Activated naive CD4-positive, alpha-beta T cell treated with anti-CD3 and anti-CD28 coated beads, Interleukin-2, amount 10 ng/mL, durations not matched to agents 7 days and 5 days (primary cell): ENCODE results near the gene ZNF81.
"Not testable (repeated sequence)": the region's sequence is repeated elsewhere in the genome, so short reads cannot be mapped to it uniquely, and the experiment has no call there.

Experiments used
- CTCF ChIA-PET: fragments of 350-600 bp; sonication (Branson Sonifier 250); formaldehyde crosslinking; loops from one replicate; lab custom pipeline; 2021; ENCODE audit warnings: antibody characterized with exemption; lab: Charles Lee
- DNase-seq: peaks from one replicate; pipeline ENCODE4 v3.0.0-alpha.2; 2020
- H3K27ac Mint-ChIP-seq: one replicate; pipeline ENCODE4 v1.8.0; 2021; ENCODE audit warnings: mild to moderate bottlenecking, moderate library complexity, mixed read lengths
- H3K27me3 Mint-ChIP-seq: one replicate; pipeline ENCODE4 v1.8.0; 2021; ENCODE audit warnings: mild to moderate bottlenecking, mixed read lengths
- H3K36me3 Mint-ChIP-seq: one replicate; pipeline ENCODE4 v1.8.0; 2021; ENCODE audit warnings: mixed read lengths
- H3K4me1 Mint-ChIP-seq: one replicate; pipeline ENCODE4 v1.8.0; 2021; ENCODE audit warnings: mixed read lengths
- H3K4me3 Mint-ChIP-seq: one replicate; pipeline ENCODE4 v1.8.0; 2021; ENCODE audit warnings: mild to moderate bottlenecking, moderate library complexity, mixed read lengths
- H3K9me3 Mint-ChIP-seq: one replicate; pipeline ENCODE4 v1.8.0; 2021; ENCODE audit warnings: mixed read lengths

The ZNF81 gene

DNA sequence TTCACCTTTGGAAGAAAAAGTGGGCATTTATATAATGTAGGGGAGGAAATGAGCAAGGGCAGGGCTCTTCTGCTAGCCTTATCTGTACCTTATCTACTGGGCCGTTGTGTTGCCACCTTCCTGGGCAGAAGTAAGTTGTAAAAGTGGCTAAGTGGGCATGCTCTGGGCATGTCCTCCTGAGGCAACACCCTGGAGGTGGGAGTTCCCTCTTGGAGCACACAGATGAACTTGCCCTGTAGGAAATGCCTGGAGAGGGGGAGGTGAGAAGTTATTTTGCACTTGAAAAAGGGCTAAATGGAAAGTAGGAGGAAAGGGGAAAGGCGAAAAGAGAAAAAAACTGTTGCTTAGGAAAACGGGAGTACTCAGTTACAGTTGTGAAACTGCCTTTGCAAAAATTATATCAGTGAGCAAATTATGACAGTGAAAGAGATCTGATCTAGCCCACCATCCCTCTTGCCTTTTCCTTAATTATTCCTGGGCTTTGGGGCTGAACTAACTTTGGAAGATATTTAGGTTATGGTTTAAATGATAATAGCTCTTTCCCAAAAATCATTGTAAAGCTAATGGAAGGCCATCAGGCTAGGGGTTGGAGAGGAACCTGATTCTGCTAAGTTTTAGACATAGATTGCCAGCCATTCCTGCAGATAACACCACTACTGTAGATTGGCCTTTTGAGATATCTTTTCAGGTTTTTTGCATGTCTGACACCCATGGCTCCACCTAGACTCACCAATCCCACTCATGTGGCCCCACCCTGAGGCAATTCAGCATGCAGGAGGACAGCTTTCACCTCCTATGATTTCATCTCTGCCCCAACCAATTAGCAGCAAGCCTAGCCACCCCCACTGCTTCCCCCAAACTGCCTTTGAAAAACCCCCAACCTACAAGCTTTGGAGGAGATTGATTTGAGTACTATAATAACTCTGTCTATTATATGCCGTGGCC, 20.5 kb upstream of the ZNF81 start:
- CTCF ChIA-PET = no interaction called here
- peak overlapping the region; percentile 58 for H3K27ac Mint-ChIP-seq

DNA sequence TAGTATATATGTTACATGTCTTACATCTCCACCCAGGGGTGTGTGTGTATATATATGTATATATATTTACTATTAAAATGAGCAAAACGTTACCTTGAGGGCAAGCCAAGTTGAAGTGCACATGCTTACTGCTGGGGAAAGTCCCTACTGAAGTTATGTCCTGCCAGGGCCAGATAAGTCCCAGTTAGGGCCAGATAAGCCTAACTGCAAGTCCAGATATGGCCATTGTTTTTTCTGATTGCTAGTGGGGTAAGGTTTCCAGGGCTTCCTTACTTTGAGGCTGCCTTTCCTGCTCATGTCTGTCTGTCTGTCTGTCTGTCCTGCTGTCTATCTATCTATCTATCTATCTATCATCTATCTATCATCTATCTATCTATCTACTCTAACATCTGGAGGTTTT, 19.3 kb upstream of the ZNF81 start:
- H3K36me3 Mint-ChIP-seq = no peaks in the 10 kb centered on the region
- H3K4me1 Mint-ChIP-seq = peaks cover 9% of the 10 kb centered on the region
- CTCF ChIA-PET = no interaction called here
- peaks cover 2% of the 10 kb centered on the region for H3K9me3 Mint-ChIP-seq
- no peak overlapping the region for H3K27ac Mint-ChIP-seq
- no peaks in the 10 kb centered on the region for H3K27me3 Mint-ChIP-seq
- H3K4me3 Mint-ChIP-seq = no peak overlapping the region
- no peak for DNase-seq

More for the DNA sequence above, 20.5 kb upstream of the ZNF81 start:
- H3K9me3 Mint-ChIP-seq = peaks cover 2% of the 10 kb centered on the region
- no peaks in the 10 kb centered on the region for H3K36me3 Mint-ChIP-seq
- no peak overlapping the region for H3K4me3 Mint-ChIP-seq
- no peaks in the 10 kb centered on the region for H3K27me3 Mint-ChIP-seq
- no peak for DNase-seq
- H3K4me1 Mint-ChIP-seq = peaks cover 9% of the 10 kb centered on the region

DNA sequence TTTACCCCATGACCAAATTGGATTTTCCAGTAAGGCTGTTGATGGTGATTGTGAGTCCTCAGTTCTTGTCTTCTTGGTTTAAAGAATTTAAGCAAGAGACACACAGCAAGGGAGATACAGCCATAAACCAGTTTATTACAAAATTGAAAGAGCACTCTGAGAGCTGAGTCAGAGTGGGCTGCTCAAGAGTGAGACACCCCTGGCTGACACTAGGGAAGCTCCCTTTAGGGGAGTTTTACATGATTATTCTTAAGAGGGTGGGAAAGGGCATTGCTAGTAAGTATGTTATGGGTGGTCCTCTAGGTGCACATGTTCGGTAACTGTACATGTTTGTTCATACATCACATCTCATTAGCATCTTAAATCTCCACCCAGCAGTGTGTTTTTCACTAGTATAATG, 18.8 kb upstream of the ZNF81 start:
- peaks cover 13% of the 10 kb centered on the region for H3K4me1 Mint-ChIP-seq
- H3K27me3 Mint-ChIP-seq = no peaks in the 10 kb centered on the region
- no peak for DNase-seq
- no peak overlapping the region for H3K4me3 Mint-ChIP-seq
- CTCF ChIA-PET = no interaction called here
- H3K36me3 Mint-ChIP-seq = no peaks in the 10 kb centered on the region
- no peak overlapping the region for H3K27ac Mint-ChIP-seq
- H3K9me3 Mint-ChIP-seq = peaks cover 2% of the 10 kb centered on the region

DNA sequence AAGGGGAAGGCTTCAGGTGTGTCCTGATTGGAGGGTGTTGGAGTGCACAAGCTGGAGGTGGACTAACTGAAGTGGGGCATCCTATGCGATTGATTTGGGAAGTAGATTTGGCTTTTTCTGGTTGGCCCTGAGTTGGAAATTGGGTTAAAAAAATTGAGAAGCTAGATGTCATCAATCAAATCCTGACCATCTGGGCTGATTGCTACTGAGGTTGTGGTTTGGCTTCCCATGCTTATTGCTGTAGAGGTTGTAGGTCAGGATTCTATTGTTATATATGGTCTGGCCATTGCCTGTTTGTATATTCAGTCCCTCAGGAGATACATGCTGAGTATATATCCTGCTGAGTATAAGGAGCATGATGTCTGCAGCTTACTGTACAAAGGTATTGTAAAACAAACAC, 7.7 kb upstream of the ZNF81 start:
- Mint-ChIP-seq H3K27me3 (no peaks in the 10 kb centered on the region), H3K9me3 (no peaks in the 10 kb centered on the region), H3K4me1 (no peaks in the 10 kb centered on the region), H3K27ac (no peak overlapping the region), H3K4me3 (no peak overlapping the region), H3K36me3 (no peaks in the 10 kb centered on the region)
- CTCF ChIA-PET = interaction anchor here (4.2 kb wide), 1 partner anchor 198 kb away, joined by 27 read pairs; no protein-coding TSS in a partner anchor
- no peak for DNase-seq

DNA sequence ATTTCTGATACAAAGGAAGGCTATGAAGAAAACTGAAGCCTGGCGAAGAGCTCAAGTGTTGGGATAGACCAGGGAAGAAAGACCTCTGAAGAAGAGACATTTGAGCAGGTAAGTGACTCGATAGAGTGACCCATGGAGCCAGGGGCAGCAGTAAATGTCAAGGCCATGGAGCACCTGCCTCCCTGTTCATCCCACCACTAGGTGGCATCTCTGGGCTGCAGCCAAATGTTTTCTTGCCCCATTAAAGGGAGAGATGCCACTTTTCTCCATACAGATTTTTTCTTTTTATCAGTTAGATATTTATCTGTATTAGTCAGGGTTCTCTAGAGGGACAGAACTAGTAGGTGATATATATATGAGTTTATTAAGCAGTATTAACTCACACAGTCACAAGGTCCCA, 4.9 kb upstream of the ZNF81 start:
- H3K27ac Mint-ChIP-seq = no peak overlapping the region
- peaks cover 4% of the 10 kb centered on the region for H3K27me3 Mint-ChIP-seq
- H3K9me3 Mint-ChIP-seq = no peaks in the 10 kb centered on the region
- CTCF ChIA-PET = interaction anchor here (1.1 to 4.2 kb wide), 3 partner anchors 22 to 195 kb away, joined by 4 to 27 read pairs (median 5); no protein-coding TSS in a partner anchor
- H3K4me1 Mint-ChIP-seq = peaks cover 11% of the 10 kb centered on the region
- peaks cover 1% of the 10 kb centered on the region for H3K36me3 Mint-ChIP-seq
- H3K4me3 Mint-ChIP-seq = no peak overlapping the region
- peak; percentile 65 for DNase-seq

DNA sequence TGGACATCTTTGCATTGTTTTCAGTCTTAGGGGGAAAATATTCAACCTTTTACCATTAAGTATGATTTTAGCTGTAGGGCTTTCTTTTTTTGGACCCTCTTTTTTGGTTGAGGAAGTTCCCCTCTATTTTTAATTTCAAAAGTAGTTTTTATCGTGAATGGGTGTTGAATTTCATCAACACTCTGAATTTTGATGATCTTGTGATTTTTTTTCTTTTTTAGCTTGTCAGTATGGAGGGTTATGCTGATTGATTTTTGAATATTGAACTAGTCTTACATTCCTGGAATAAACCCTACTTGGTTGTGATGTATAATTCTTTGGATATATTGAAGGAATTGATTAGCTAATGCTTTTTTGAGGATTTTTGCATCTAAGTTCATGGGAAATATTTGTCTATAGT, 1.7 kb downstream of the ZNF81 start:
- Mint-ChIP-seq H3K4me1 (peaks cover 26% of the 10 kb centered on the region), H3K27ac (no peak overlapping the region), H3K4me3 (no peak overlapping the region), H3K36me3 (peaks cover 8% of the 10 kb centered on the region), H3K27me3 (peaks cover 4% of the 10 kb centered on the region), H3K9me3 (no peaks in the 10 kb centered on the region)
- CTCF ChIA-PET = no interaction called here
- DNase-seq = no peak

DNA sequence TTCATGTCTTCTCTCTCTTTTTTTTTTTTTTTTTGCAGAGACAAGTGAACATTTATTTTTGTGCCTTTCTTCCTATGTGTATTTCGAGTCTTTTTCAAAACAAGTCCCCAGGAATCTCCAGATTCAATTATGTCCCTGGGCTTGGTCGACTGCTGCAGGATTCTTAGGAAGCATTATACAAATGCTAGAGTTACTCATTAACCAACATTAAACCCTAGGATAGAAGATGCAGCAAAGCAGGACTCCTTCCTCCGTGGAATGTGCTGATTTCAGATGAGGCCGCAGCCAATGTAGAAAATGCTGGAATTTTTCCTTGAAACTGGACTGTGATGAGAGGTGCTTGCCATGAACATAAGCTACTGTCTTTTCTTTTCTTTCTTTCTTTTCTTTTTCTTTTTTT, 3.4 kb downstream of the ZNF81 start:
- H3K27ac Mint-ChIP-seq = no peak overlapping the region
- CTCF ChIA-PET = no interaction called here
- no peaks in the 10 kb centered on the region for H3K9me3 Mint-ChIP-seq
- peaks cover 26% of the 10 kb centered on the region for H3K4me1 Mint-ChIP-seq
- no peak for DNase-seq
- H3K36me3 Mint-ChIP-seq = peaks cover 9% of the 10 kb centered on the region
- H3K27me3 Mint-ChIP-seq = peaks cover 4% of the 10 kb centered on the region
- no peak overlapping the region for H3K4me3 Mint-ChIP-seq

DNA sequence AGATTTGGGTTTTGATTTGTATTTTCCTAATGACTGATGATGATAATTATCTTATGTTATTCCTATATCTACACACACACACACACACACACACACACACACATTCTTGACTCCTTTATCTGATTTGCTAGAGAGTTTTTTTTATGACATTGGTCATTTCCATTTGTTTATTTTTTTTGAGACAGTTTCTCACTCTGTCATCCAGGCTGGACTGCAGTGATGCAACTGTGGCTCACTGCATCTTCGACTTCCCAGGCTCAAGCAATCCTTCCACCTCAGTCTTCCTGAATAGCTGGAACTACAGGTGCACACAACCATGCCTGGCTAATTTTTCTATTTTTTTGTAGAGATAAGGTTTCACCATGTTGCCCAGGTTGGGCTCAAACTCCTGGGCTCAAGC, 6.7 kb downstream of the ZNF81 start:
- no peaks in the 10 kb centered on the region for H3K9me3 Mint-ChIP-seq
- peaks cover 17% of the 10 kb centered on the region for H3K36me3 Mint-ChIP-seq
- H3K4me3 Mint-ChIP-seq = no peak overlapping the region
- CTCF ChIA-PET = interaction anchor here (0.8 to 0.9 kb wide), 2 partner anchors 10 to 24 kb away, joined by 3 read pairs; no protein-coding TSS in a partner anchor
- peaks cover 3% of the 10 kb centered on the region for H3K4me1 Mint-ChIP-seq
- H3K27ac Mint-ChIP-seq = no peak overlapping the region
- no peak for DNase-seq
- H3K27me3 Mint-ChIP-seq = no peaks in the 10 kb centered on the region

DNA sequence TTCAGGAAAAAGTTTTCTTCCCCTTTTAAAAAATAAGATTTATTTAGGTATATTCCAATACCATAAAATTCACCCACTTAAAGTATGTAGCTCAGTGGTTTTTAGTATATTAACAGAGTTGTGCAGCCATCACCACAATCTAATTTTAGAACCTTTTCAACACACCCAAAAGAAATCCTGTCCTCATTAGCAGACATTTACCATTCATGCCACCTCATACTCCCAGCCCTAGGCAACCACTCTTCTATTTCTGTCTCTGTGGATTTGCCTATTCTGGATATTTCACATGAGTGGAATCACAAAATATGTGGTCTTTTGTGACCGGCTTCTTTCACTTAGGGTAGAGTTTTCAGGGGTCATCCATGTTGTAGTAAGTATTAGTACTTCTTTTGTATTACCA, 7.4 kb downstream of the ZNF81 start:
- peaks cover 18% of the 10 kb centered on the region for H3K36me3 Mint-ChIP-seq
- H3K4me3 Mint-ChIP-seq = no peak overlapping the region
- no peaks in the 10 kb centered on the region for H3K9me3 Mint-ChIP-seq
- no peaks in the 10 kb centered on the region for H3K4me1 Mint-ChIP-seq
- CTCF ChIA-PET = interaction anchor here (0.8 to 0.9 kb wide), 2 partner anchors 10 to 23 kb away, joined by 3 read pairs; no protein-coding TSS in a partner anchor
- no peak for DNase-seq
- no peaks in the 10 kb centered on the region for H3K27me3 Mint-ChIP-seq
- H3K27ac Mint-ChIP-seq = no peak overlapping the region

DNA sequence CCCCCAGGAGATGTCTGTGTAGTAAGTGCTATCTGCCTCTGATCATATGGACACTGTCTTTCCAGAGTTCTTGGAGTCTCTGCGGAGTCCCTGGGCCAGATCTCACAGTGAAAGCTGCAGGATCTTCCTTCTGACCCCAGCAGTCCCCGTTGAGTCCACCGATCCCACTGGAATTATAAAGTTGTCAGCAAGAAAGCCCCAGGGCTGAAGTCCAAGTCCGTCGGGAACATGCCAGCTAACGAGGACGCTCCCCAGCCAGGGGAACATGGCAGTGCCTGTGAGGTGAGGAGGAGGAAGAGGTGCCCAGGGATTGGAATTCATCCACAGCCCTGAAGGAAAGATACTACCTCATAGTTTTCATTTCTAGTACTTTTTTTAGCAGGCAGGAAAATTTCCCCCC, 9.3 kb downstream of the ZNF81 start:
- Mint-ChIP-seq H3K9me3 (no peaks in the 10 kb centered on the region), H3K4me1 (no peaks in the 10 kb centered on the region), H3K4me3 (no peak overlapping the region), H3K27ac (no peak overlapping the region), H3K27me3 (no peaks in the 10 kb centered on the region), H3K36me3 (peaks cover 20% of the 10 kb centered on the region)
- no peak for DNase-seq
- CTCF ChIA-PET = no interaction called here

DNA sequence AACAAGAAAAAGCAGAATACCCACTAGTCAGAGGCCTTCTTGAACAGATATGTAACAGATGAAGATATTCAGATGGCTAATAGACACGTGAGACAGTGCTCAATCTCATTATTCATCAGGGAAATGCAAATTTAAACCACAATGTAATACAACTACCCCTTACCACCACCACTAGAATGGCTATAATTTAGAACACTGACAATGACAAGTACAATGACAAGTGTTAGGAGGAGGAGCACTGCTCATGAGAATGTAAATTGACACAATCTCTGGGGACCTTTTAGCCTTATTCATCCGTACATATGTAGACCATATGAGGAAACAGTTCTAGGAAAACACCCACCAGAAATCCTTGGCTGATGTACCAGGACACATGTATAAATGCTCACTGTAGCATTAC, 13.1 kb downstream of the ZNF81 start:
- Mint-ChIP-seq H3K27ac (no peak overlapping the region), H3K27me3 (no peaks in the 10 kb centered on the region), H3K4me3 (no peak overlapping the region), H3K9me3 (no peaks in the 10 kb centered on the region), H3K36me3 (peaks cover 27% of the 10 kb centered on the region), H3K4me1 (peaks cover 10% of the 10 kb centered on the region)
- CTCF ChIA-PET = no interaction called here
- DNase-seq = no peak

DNA sequence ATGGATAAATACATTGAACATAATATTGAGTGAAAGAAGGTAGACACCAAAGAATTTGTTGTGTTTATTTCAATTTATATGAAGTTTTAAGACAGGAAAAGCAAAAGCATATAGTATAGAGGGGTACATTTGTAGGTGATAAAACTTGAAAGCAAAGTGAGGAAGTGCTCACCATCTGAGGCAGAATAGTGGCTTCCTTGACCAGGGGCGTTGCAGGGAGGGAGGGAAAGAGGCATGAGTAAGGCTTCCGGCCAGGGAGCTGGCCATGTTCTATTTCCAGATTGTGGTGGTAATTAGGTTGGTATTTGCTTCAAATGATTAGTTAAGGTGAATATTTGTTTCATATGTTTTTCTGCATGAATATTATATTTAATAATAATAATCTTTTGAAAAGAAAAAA, 13.7 kb downstream of the ZNF81 start:
- H3K36me3 Mint-ChIP-seq = peaks cover 27% of the 10 kb centered on the region
- peaks cover 10% of the 10 kb centered on the region for H3K4me1 Mint-ChIP-seq
- H3K9me3 Mint-ChIP-seq, H3K4me3 Mint-ChIP-seq, DNase-seq, H3K27ac Mint-ChIP-seq, CTCF ChIA-PET, H3K27me3 Mint-ChIP-seq: not testable (repeated sequence)

DNA sequence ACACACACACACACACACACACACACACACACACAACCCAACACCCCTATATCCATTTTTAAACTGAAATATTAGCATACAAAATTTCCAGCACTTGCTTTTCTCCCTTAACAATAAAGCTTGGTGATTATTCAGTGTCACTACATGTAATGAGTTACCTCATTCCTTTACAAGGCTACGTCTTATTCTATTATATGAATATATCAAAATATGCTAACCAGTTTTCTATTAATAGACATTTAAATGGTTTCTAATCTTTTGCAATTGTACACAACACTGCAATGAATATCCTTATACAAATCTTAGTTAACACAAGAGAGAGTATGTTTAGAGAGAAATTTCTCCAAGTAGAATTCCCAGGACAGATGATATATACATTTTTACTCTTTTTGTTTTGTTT, 14.2 kb downstream of the ZNF81 start:
- Mint-ChIP-seq H3K36me3 (peaks cover 27% of the 10 kb centered on the region), H3K27ac (no peak overlapping the region), H3K4me3 (no peak overlapping the region), H3K4me1 (peaks cover 10% of the 10 kb centered on the region), H3K27me3 (no peaks in the 10 kb centered on the region), H3K9me3 (no peaks in the 10 kb centered on the region)
- DNase-seq = no peak
- CTCF ChIA-PET = no interaction called here

DNA sequence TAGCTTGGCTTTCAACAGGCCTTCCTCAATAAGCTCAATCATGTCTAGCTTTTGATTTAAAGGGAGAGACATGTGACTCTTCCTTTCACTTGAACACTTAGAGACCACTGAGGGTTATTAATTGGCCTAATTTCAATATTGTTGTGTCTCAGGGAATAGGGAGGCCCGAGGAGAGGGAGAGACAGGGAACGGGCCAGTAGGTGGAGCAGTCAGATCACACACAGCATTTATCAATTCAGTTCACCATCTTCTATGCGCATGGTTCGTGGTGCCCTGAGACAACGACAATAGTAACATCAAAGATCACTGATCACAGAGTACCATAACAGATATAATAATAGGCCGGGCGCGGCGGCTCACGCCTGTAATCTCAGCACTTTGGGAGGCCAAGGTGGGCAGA, 17.8 kb downstream of the ZNF81 start:
- Mint-ChIP-seq H3K27me3 (no peaks in the 10 kb centered on the region), H3K4me1 (peaks cover 10% of the 10 kb centered on the region), H3K4me3 (no peak overlapping the region), H3K9me3 (no peaks in the 10 kb centered on the region), H3K27ac (no peak overlapping the region), H3K36me3 (peaks cover 25% of the 10 kb centered on the region)
- CTCF ChIA-PET = interaction anchor here (0.6 to 1.6 kb wide), 7 partner anchors 22 to 173 kb away, joined by 3 to 16 read pairs (median 4); no protein-coding TSS in a partner anchor
- peak; percentile 57 for DNase-seq

DNA sequence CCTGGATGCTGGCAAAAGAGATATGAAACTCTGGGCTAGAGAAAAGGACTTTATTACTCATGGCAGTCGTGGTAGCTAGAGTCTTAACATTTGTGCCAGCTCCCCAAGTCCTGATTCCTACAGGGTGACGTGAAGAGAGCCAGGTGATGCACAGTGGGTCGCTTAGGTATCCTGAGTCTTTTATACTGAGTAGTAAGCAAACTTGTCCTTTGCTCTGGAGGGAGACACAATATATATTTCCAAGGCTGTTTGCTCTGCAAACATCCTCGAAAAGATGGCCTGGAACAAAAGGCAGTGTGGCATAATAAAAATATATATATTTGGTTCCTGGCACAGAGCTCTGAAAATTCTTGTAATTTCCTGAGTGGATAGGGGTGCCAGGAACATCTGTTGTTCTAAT, 23.0 kb downstream of the ZNF81 start:
- Mint-ChIP-seq H3K4me1 (no peaks in the 10 kb centered on the region), H3K4me3 (no peak overlapping the region), H3K9me3 (no peaks in the 10 kb centered on the region), H3K27me3 (no peaks in the 10 kb centered on the region), H3K27ac (peak overlapping the region; percentile 28), H3K36me3 (peaks cover 26% of the 10 kb centered on the region)
- no peak for DNase-seq
- CTCF ChIA-PET = no interaction called here
